Large intestine (tissue), 3 donors: ENCODE data around the gene GALNT16. TPM values are rescaled to one million over a fixed set of nuclear protein-coding genes. Genes with fewer than 3 reads are reported as not detected.

Experiments
- DNase-seq, 2 donors: peaks; one replicate each; pipeline versions ENCODE4 v3.0.0 to v3.0.0-alpha.2; 2013
- H3K27ac ChIP-seq: one replicate; pipeline ENCODE4 v1.5.1; 2013; ENCODE audit warnings: low read length
- H3K27me3 ChIP-seq: 2 replicates; pipeline ENCODE4 v1.6.1; 2013; ENCODE audit warnings: low read length; ENCODE audit not compliant: control insufficient read depth, insufficient read depth
- H3K36me3 ChIP-seq: 2 replicates; pipeline ENCODE4 v1.6.1; 2013; ENCODE audit warnings: low read length; ENCODE audit not compliant: control insufficient read depth, insufficient read depth
- H3K4me1 ChIP-seq: one replicate; pipeline ENCODE4 v1.6.1; 2013; ENCODE audit warnings: low read length; ENCODE audit not compliant: control insufficient read depth, insufficient read depth
- H3K4me3 ChIP-seq: one replicate; pipeline ENCODE4 v1.5.1; 2013; ENCODE audit warnings: low read length
- H3K9me3 ChIP-seq: one replicate; pipeline ENCODE4 v1.6.1; 2013; ENCODE audit warnings: mild to moderate bottlenecking, low read depth, low read length, moderate library complexity; ENCODE audit not compliant: control insufficient read depth
- WGBS: methylation state at CpG from one replicate; pipeline ENCODE4 v1.1.5; 2013; ENCODE audit warnings: low lambda C conversion rate; ENCODE audit not compliant: insufficient coverage; 5-methylcytosine and 5-hydroxymethylcytosine counted together
- polyA plus RNA-seq: library from polyadenylated mRNA; unstranded; fragments of 120-200 nt; gene quantifications from one replicate; pipeline ENCODE4 v1.2.1, GENCODE V29; 2013

The GALNT16 gene
- polyA plus RNA-seq, 1 donor = 20.4 TPM

DNA sequence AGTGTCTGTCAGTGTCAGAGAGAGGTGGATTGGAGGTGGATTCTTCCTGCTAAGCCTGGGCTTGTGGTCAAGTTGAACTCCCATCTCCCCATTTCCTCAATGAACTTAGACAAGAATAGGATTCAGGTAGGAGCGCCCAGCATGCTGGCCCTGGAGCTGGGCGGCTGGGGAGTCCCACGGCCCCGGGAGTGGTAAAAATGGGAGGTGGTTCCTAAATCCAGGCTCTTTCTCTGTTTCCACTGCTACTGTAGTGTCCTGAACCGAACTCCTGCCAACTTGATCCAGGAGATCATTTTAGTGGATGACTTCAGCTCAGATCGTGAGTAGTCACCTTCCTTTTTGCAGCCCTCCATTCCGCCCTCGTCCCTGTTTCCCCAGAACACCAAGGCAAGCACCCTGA, 65.1 kb downstream of the GALNT16 start:
- no peak for DNase-seq
- H3K27ac ChIP-seq = no peak overlapping the region
- H3K36me3 ChIP-seq = peaks cover 14% of the 10 kb centered on the region
- H3K4me1 ChIP-seq = no peaks in the 10 kb centered on the region
- no peak overlapping the region for H3K4me3 ChIP-seq
- no peaks in the 10 kb centered on the region for H3K27me3 ChIP-seq
- WGBS = no CpG with 5 or more reads among the region's 8 CpGs
- no peaks in the 10 kb centered on the region for H3K9me3 ChIP-seq

DNA sequence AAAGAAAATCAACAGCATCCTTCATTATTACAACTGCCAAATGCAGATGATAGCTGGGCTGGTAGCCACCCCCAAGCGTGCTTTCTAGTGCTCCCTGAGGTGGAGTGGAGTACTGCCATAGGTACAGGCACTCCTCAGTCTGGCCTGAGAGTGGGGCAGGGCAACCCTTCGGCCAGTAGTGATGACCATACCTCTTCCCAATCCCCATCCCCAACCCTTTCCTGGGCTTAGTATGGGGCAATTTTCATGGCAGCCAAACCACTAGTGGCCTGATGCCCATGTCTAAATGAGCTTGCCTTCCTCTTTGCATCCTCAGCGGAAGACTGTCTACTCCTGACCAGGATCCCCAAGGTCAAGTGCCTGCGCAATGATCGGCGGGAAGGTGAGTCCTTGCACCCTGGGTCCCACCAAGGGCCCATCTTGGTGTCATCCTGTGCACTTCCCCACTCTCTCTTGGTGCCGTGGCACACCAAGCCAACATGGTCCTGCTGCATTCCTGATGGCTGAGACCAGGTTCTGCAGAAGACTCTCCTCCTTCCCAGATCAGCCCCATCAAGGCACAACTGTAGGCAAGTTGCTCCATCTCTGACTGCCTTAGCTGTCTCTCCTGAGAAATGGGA, 65.8 kb downstream of the GALNT16 start:
- H3K9me3 ChIP-seq = no peaks in the 10 kb centered on the region
- H3K36me3 ChIP-seq = peaks cover 14% of the 10 kb centered on the region
- DNase-seq = no peak
- no peaks in the 10 kb centered on the region for H3K27me3 ChIP-seq
- H3K27ac ChIP-seq = no peak overlapping the region
- H3K4me1 ChIP-seq = no peaks in the 10 kb centered on the region
- no peak overlapping the region for H3K4me3 ChIP-seq
- 100% methylated on average over 1 of the region's 7 CpGs for WGBS

DNA sequence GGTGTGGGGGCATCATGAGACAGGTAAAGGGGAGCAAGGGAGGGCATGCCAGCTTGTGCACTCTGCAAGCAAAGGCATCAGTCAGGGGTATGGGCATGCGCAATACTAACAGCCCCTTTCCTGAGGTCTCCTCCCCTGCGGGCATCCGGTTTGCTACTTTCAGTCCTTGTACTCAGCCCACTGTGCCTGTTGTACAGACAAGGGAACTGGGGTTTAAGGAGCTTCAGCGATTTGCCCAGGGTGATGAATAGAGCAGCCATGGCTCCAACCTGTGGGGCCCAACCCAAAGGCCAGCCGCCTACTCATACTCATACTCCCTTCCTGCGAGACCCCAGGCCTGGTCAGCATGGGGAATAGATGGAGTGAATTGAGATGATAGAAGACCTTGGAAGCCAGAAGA, 66.7 kb downstream of the GALNT16 start:
- WGBS = no CpG with 5 or more reads among the region's 6 CpGs
- Histone ChIP-seq H3K9me3 (no peaks in the 10 kb centered on the region), H3K27me3 (no peaks in the 10 kb centered on the region), H3K36me3 (peaks cover 14% of the 10 kb centered on the region), H3K27ac (no peak overlapping the region), H3K4me1 (no peaks in the 10 kb centered on the region), H3K4me3 (no peak overlapping the region)
- DNase-seq = no peak

DNA sequence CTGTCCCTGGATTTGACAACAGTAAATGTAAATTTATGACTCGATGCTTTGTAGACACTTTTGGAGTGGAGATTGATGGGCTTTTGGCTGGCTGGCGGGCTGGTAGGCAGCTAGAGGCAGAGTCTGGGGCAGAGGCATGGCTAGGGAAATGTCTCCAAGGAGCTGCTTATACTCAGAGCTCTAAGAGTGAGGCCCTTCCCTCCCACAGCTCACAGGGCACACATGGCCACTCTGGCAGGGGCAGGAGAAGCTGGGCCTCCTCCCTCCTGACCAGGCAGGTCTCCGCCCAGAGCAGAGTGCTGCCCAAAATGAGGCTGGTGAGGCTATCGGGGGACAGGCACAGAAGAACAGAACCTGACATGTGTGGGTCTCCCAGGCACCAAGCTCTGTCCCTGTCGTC, 67.5 kb downstream of the GALNT16 start:
- Histone ChIP-seq H3K4me1 (no peaks in the 10 kb centered on the region), H3K27me3 (no peaks in the 10 kb centered on the region), H3K27ac (no peak overlapping the region), H3K9me3 (no peaks in the 10 kb centered on the region), H3K4me3 (no peak overlapping the region), H3K36me3 (peaks cover 11% of the 10 kb centered on the region)
- DNase-seq = no peak
- no CpG with 5 or more reads among the region's 5 CpGs for WGBS

DNA sequence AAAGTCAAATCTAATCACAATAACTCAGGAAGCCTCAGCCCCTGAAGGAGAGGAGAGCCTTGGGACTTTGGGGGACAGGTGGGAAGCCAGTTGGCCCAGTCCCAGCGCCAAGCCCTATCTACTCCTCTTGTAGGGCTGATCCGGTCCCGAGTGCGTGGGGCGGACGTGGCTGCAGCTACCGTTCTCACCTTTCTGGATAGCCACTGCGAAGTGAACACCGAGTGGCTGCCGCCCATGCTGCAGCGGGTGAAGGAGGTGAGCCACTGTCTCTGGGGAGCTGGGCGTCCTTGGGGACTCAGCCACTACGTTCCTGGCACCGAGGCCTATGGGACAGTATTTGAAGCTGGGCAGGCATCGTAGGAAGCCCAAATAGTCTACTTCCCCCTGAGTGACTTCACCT, 68.4 kb downstream of the GALNT16 start:
- no peak overlapping the region for H3K27ac ChIP-seq
- no peaks in the 10 kb centered on the region for H3K27me3 ChIP-seq
- H3K4me3 ChIP-seq = no peak overlapping the region
- H3K9me3 ChIP-seq = no peaks in the 10 kb centered on the region
- no CpG with 5 or more reads among the region's 15 CpGs for WGBS
- no peaks in the 10 kb centered on the region for H3K4me1 ChIP-seq
- H3K36me3 ChIP-seq = peaks cover 12% of the 10 kb centered on the region
- DNase-seq = no peak

DNA sequence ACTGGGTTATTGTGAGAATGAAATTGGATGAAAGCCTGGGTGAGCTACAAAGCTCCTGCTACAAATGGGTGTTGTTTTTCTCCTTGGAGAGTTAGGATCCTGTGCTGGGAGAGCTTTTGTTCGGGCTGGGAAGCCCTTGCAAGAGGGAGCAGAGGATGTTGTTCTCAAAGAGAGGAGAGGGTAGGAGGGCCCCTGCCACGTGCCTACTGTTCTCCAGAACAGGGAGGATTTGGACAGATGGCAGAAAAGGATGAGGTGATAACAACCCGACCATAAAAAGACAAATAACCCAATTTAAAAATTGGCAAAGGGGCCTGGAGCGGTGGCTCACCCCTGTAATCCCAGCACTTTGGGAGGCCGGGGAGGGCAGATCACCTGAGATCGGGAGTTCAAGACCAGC, 68.8 kb downstream of the GALNT16 start:
- H3K27ac ChIP-seq = no peak overlapping the region
- no peak for DNase-seq
- H3K4me1 ChIP-seq = no peaks in the 10 kb centered on the region
- no peak overlapping the region for H3K4me3 ChIP-seq
- WGBS = no CpG with 5 or more reads among the region's 6 CpGs
- no peaks in the 10 kb centered on the region for H3K27me3 ChIP-seq
- H3K9me3 ChIP-seq = no peaks in the 10 kb centered on the region
- peaks cover 12% of the 10 kb centered on the region for H3K36me3 ChIP-seq

DNA sequence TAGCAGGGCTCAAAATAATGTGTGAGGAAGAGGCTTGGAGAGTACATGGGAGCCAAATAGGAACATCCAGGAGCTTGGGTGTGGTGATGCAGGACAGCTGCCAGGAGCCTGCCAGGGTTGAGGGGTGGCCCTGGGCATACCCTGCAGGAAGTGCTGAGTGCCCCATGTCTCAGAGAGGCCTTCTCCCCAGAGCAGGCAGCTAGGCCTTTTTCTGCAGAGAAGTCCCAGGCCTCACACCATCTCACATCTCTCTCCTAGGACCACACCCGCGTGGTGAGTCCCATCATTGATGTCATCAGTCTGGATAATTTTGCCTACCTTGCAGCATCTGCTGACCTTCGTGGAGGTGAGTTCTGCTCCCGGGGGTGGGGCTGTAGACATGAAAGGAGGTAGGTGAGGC, 71.2 kb downstream of the GALNT16 start:
- Histone ChIP-seq H3K27ac (no peak overlapping the region), H3K27me3 (no peaks in the 10 kb centered on the region), H3K36me3 (peaks cover 7% of the 10 kb centered on the region), H3K4me1 (no peaks in the 10 kb centered on the region), H3K4me3 (no peak overlapping the region), H3K9me3 (no peaks in the 10 kb centered on the region)
- DNase-seq = no peak
- WGBS = no CpG with 5 or more reads among the region's 4 CpGs

DNA sequence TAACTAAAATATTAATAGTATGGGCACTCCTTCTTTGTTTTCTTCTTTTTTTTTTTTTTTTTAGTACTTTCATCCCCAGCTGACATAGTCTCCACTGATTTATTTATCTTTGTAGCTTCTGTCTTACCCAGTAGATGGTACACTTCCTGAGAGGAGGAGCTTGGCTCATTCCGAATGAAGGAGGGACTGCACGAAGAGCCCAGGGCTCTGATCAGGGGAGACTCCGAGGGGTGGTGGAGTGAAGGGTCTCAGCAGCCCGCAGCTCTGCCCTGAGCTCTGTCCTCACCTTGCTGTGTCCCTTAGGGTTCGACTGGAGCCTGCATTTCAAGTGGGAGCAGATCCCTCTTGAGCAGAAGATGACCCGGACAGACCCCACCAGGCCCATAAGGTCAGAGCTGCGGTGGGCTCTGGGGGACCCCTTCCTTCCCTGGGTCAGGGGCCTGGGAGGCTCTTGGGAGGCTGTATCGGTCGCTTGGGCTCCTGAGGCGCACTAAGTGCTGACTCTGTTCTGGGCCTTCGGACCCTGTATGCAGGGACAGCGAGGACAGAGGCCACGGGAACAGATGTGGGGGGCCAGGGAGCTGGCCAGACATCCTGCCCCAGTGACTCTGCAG, 72.9 kb downstream of the GALNT16 start:
- no CpG with 5 or more reads among the region's 13 CpGs for WGBS
- Histone ChIP-seq H3K4me1 (no peaks in the 10 kb centered on the region), H3K27ac (no peak overlapping the region), H3K4me3 (no peak overlapping the region), H3K27me3 (no peaks in the 10 kb centered on the region), H3K36me3 (peaks cover 5% of the 10 kb centered on the region), H3K9me3 (no peaks in the 10 kb centered on the region)
- no peak for DNase-seq

DNA sequence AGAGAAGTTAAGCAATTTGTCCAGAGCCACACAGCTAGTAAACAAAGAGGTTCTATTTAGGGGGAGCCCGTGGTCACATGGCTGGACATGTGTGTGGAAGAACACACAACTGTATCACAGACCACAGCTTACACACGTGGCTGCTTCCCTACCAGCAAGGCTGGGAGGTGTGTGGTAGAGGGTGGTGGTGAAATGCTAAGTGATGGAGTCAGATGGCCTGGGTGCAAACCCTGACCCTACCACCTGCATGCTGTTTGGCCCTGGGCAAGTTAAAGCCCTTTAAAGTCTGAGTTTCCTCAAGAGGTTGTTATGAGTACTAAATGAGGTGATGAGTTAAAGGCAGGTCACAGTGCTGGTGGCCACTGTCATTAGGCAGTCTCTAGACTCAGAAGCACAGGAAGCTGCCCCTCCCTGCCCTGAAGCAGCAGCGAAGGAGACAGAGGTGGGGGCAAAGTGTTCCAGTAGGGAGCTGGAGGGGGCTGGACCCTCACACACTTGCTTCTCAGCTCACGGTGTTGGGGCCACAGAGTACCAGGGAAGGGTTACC, 73.9 kb downstream of the GALNT16 start:
- H3K27me3 ChIP-seq = no peaks in the 10 kb centered on the region
- H3K4me3 ChIP-seq = no peak overlapping the region
- no peaks in the 10 kb centered on the region for H3K4me1 ChIP-seq
- no peaks in the 10 kb centered on the region for H3K9me3 ChIP-seq
- WGBS = no CpG with 5 or more reads among the region's 4 CpGs
- peaks cover 7% of the 10 kb centered on the region for H3K36me3 ChIP-seq
- DNase-seq = no peak
- no peak overlapping the region for H3K27ac ChIP-seq

DNA sequence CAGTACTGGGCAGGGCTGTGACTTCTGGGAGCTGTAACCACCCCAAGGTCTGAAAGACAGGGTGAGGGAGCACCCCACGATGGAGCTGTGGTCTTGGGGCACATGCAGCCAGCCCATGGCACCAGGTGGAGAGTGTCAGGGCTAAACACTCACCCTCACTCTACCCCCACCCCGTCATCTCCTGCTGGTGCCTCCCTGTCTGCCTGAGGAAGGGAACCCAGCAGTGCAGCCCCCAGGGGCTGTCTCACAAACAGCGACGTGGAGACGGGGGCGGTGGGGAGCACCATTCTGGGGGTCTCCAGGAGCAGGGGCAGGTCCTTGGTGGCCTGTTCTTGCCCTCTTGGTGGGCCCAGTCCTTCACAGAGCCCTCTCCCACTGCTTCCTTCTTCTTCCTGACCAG, 74.6 kb downstream of the GALNT16 start:
- no peaks in the 10 kb centered on the region for H3K4me1 ChIP-seq
- no peaks in the 10 kb centered on the region for H3K9me3 ChIP-seq

DNA sequence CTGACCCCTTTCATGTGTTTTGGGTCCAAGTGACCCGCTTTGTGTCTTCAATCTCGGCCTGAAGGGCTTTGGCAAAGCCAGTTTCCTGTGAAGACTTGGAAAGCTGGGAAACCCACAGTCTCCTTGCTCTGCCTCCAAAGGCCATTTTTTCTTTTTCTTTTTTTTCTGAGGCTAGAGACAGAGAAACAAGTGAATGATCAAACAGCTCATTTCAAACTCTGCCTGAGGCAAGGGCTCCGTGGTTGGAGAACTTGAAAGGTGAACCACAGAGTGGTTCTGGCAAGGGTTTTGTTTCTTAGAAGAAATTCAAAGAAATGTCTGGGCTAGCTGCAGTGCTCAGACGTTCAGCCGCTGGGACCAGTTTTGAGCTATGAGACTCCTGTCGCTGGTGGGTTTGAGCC, 75.4 kb downstream of the GALNT16 start:
- no peaks in the 10 kb centered on the region for H3K27me3 ChIP-seq
- H3K9me3 ChIP-seq = no peaks in the 10 kb centered on the region
- peaks cover 12% of the 10 kb centered on the region for H3K36me3 ChIP-seq
- H3K27ac ChIP-seq = no peak overlapping the region
- no peak overlapping the region for H3K4me3 ChIP-seq
- no peak for DNase-seq
- H3K4me1 ChIP-seq = no peaks in the 10 kb centered on the region
- WGBS = no CpG with 5 or more reads among the region's 6 CpGs

More for the DNA sequence above, 74.6 kb downstream of the GALNT16 start:
- H3K36me3 ChIP-seq = peaks cover 10% of the 10 kb centered on the region
- H3K27ac ChIP-seq = no peak overlapping the region
- no peak for DNase-seq
- no peak overlapping the region for H3K4me3 ChIP-seq
- no CpG with 5 or more reads among the region's 6 CpGs for WGBS
- H3K27me3 ChIP-seq = no peaks in the 10 kb centered on the region
